CD4-positive, CD25-positive, alpha-beta regulatory T cell (primary cell): ENCODE data around the gene SSU72. TPM values are rescaled to one million over a fixed set of nuclear protein-coding genes. Genes with fewer than 3 reads are reported as not detected.

ENCODE experiments used
- ATAC-seq, 2 donors: fragments of 150-1000 bp; cut with Tn5 transposase; one replicate each; pipeline ENCODE4 v1.10.0; 2021; ENCODE audit warnings: low read depth in 2 of 2, moderate number of reproducible peaks in 2 of 2, moderate library complexity in 1 of 2
- DNase-seq, 3 donors: peaks; one replicate each; pipeline versions ENCODE4 v3.0.0 to v3.0.0-alpha.2; 2012 to 2022; ENCODE audit warnings: mixed read lengths in 1 of 3
- H3K27ac ChIP-seq: one replicate; pipeline ENCODE4 v1.7.0; 2013; ENCODE audit warnings: mild to moderate bottlenecking, low read length; ENCODE audit not compliant: insufficient read depth, poor library complexity, severe bottlenecking
- H3K27me3 ChIP-seq: one replicate; pipeline ENCODE4 v1.7.0; 2013; ENCODE audit warnings: low read length; ENCODE audit not compliant: control insufficient read depth, insufficient read depth
- H3K36me3 ChIP-seq: one replicate; pipeline ENCODE4 v1.7.0; 2013; ENCODE audit warnings: mild to moderate bottlenecking, low read length, moderate library complexity; ENCODE audit not compliant: control insufficient read depth, insufficient read depth
- H3K4me1 ChIP-seq: 2 replicates; pipeline ENCODE4 v1.7.0; 2013; ENCODE audit warnings: mild to moderate bottlenecking, low read length; ENCODE audit not compliant: insufficient read depth, control insufficient read depth, poor library complexity, severe bottlenecking
- H3K4me3 ChIP-seq: one replicate; pipeline ENCODE4 v1.7.0; 2013; ENCODE audit warnings: low read depth, mild to moderate bottlenecking, low read length, moderate library complexity
- H3K9me3 ChIP-seq, 2 experiments: 1 replicate in 1 of 2; 2 replicates in 1 of 2; pipeline ENCODE4 v1.7.0; 2013; ENCODE audit warnings: low read length in 2 of 2, mild to moderate bottlenecking in 1 of 2, moderate library complexity in 1 of 2; ENCODE audit not compliant: control insufficient read depth in 2 of 2
- H3K27ac Mint-ChIP-seq, 3 donors: one replicate each; pipeline ENCODE4 v1.8.0; 2020 to 2022; ENCODE audit warnings: mild to moderate bottlenecking in 3 of 3, mixed read lengths in 3 of 3, moderate library complexity in 2 of 3
- H3K27me3 Mint-ChIP-seq: one replicate; pipeline ENCODE4 v1.8.0; 2022; ENCODE audit warnings: mild to moderate bottlenecking, mixed read lengths
- H3K36me3 Mint-ChIP-seq: one replicate; pipeline ENCODE4 v1.8.0; 2020; ENCODE audit warnings: mixed read lengths
- H3K4me1 Mint-ChIP-seq, 4 donors: one replicate each; pipeline ENCODE4 v1.8.0; 2020 to 2022; ENCODE audit warnings: mixed read lengths in 4 of 4, mild to moderate bottlenecking in 1 of 4
- H3K4me3 Mint-ChIP-seq, 4 donors: one replicate each; pipeline ENCODE4 v1.8.0; 2020 to 2022; ENCODE audit warnings: mild to moderate bottlenecking in 4 of 4, mixed read lengths in 4 of 4, moderate library complexity in 3 of 4
- H3K9me3 Mint-ChIP-seq, 7 donors: one replicate each; pipeline ENCODE4 v1.8.0; 2020 to 2022; ENCODE audit warnings: mixed read lengths in 7 of 7, mild to moderate bottlenecking in 3 of 7, moderate library complexity in 2 of 7
- polyA plus RNA-seq, 4 donors: library from polyadenylated mRNA; unstranded; fragments of 300-500 nt; fragmentation: Illumina TruSeq; gene quantifications; one replicate each; pipeline ENCODE4 v1.2.3, GENCODE V29; 2021
- total RNA-seq: library from RNA; stranded (reverse); gene quantifications from one replicate; pipeline ENCODE4 v1.2.3, GENCODE V29; 2022

SSU72 gene
- total and polyA plus RNA-seq, 5 donors from 2014 or later = 104 to 279 (median 201) TPM

- Mint-ChIP-seq H3K27me3 (peaks cover 57% of the 10 kb centered on the region), H3K36me3 (no peaks in the 10 kb centered on the region), H3K27ac (no peak overlapping the region), H3K4me1 (peaks cover 0 to 2% (median 0%) of the 10 kb centered on the region in 4 donors), H3K9me3 (no peaks in the 10 kb centered on the region), H3K4me3 (no peak overlapping the region)
- H3K4me3 ChIP-seq = no peak overlapping the region
- DNase-seq (no peak), ATAC-seq (no peak)
- H3K36me3 ChIP-seq = no peaks in the 10 kb centered on the region
- H3K4me1 ChIP-seq = no peaks in the 10 kb centered on the region
- H3K9me3 ChIP-seq = no peaks in the 10 kb centered on the region
- H3K27ac ChIP-seq = no peak overlapping the region
- H3K27me3 ChIP-seq = no peaks in the 10 kb centered on the region
Measured at GRCh38 chr1:1582585-1583346, 8.1 kb upstream of the SSU72 start.

DNA sequence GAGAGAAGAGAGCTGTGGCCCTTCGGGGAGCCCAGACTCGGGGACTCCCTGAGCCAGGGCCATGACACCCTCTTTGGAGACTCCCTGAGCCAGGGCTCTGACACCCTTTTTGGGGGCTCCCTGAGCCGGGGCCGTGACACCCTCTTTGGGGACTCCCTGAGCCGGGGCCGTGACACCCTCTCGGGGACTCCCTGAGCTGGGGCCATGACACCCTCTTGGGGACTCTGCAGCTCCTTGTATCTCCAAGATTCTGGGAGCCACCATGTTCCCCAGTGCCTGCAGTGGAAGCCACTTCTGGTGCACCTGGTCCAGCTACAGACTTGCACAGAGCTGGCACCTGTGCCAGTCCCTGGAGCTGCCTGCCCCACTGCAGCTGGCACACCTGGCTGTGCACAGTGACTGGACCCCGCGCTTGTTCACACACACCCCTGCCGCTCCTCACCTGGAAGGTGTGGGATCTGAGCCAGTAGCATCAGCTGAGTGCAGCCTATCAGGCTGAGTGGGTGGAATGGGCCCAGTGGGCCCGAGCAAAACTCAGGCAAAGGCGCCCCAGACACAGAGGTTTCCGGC is 3.8 kb upstream of the SSU72 start:
- DNase-seq (no peak), ATAC-seq (no peak)
- H3K4me3 Mint-ChIP-seq = peak overlapping the region in 2 of 4 donors; percentile 47 to 74
- Histone ChIP-seq H3K27me3 (no peaks in the 10 kb centered on the region), H3K4me1 (peaks cover 11% of the 10 kb centered on the region), H3K27ac (no peak overlapping the region), H3K9me3 (no peaks in the 10 kb centered on the region), H3K4me3 (no peak overlapping the region), H3K36me3 (no peaks in the 10 kb centered on the region)
- H3K9me3 Mint-ChIP-seq = peaks cover 0 to 3% (median 0%) of the 10 kb centered on the region in 7 donors
- no peaks in the 10 kb centered on the region for H3K36me3 Mint-ChIP-seq
- peaks cover 3 to 15% (median 12%) of the 10 kb centered on the region in 4 donors for H3K4me1 Mint-ChIP-seq
- H3K27me3 Mint-ChIP-seq = peaks cover 46% of the 10 kb centered on the region
- no peak overlapping the region for H3K27ac Mint-ChIP-seq

- H3K27me3 ChIP-seq = no peaks in the 10 kb centered on the region
- H3K4me1 ChIP-seq = peaks cover 21% of the 10 kb centered on the region
- H3K9me3 ChIP-seq = no peaks in the 10 kb centered on the region
- no peak for ATAC-seq
- H3K4me1 Mint-ChIP-seq = peaks cover 3 to 19% (median 12%) of the 10 kb centered on the region in 4 donors
- H3K27ac Mint-ChIP-seq = no peak overlapping the region
- H3K4me3 ChIP-seq = no peak overlapping the region
- H3K9me3 Mint-ChIP-seq = peaks cover 0 to 3% (median 0%) of the 10 kb centered on the region in 7 donors
- peak overlapping the region in 1 of 4 donors; percentile 47 for H3K4me3 Mint-ChIP-seq
- DNase-seq = no peak
- peaks cover 40% of the 10 kb centered on the region for H3K27me3 Mint-ChIP-seq
- H3K27ac ChIP-seq = no peak overlapping the region
- H3K36me3 Mint-ChIP-seq = no peaks in the 10 kb centered on the region
- H3K36me3 ChIP-seq = no peaks in the 10 kb centered on the region
Measured at GRCh38 chr1:1577367-1578011, 2.8 kb upstream of the SSU72 start.

DNA sequence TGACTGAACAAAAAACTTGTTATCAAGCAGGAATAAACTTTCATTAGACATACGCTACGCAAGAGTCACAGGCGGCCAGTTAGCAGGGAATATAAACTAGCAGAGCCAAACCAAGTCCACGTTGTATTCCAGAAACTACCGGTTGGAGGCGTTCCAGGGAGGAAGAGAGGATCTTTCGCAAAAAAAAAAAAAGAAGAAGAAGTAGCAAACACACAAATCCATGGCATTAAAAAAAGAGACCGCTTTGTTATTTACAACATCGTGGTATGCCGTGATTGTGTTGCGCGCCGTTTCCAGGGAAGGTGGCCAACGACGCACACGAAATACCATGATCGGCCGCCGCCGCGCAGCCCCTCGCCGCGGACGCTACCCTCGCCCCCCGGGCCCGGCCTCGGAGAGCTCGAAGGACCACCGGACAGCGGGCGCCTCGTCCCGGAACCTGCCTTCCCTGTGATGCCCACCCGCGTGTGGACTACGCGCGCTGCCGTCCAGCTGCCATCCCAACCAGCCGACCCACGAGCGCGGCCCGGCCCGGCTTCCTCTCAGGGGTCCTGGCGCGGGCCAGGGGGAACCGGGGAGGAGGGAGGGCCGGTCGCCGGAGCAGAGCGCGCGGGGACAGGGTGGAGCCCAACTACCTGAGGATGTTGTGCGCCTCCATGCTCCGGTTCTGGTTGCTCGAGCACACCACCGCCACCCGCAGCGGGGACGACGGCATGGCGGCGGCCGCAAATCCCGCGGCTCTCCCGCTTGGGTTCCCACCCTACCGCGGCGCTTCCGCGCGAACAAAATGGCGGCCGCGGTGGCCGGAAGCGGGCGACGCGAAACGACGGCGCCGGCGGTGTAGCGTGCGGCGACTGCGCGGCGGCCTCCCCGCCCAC is 581 bp downstream of the SSU72 start:
- Mint-ChIP-seq H3K27me3 (peaks cover 13% of the 10 kb centered on the region), H3K4me1 (peaks cover 11 to 46% (median 26%) of the 10 kb centered on the region in 4 donors), H3K27ac (peak overlapping the region; percentile 98 to 99 (median 99)), H3K36me3 (peaks cover 10% of the 10 kb centered on the region), H3K4me3 (peak overlapping the region; percentile 94 to 98 (median 96)), H3K9me3 (peaks cover 0 to 3% (median 0%) of the 10 kb centered on the region in 7 donors)
- Histone ChIP-seq H3K4me1 (peaks cover 37% of the 10 kb centered on the region), H3K36me3 (peaks cover 7% of the 10 kb centered on the region), H3K9me3 (no peaks in the 10 kb centered on the region), H3K4me3 (peak overlapping the region; percentile 96), H3K27me3 (no peaks in the 10 kb centered on the region), H3K27ac (peak overlapping the region; percentile 96)
- DNase-seq (peak in 2 of 3 donors; percentile 72 to 85), ATAC-seq (peak; percentile 75 to 80)

DNA sequence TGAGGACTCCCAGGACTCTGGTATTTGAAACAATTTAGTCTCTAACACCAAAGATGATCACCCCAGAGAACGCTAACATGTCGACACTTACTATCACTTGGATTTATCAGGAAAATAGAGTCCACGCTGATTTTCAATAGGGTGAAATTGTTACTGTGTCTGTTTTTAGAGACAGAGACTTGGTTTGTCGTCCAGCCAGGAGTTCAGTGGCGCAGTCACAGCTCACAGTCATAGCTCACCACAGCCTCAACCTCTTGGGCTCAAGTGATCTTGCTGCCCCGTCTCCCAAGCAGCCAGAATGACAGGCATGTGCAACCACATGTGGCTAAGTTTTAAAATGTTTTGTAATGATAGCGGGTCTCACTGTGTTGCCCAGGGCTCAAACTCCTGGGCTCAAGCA is 5.3 kb downstream of the SSU72 start:
- no peak for ATAC-seq
- peaks cover 19 to 66% (median 32%) of the 10 kb centered on the region in 4 donors for H3K4me1 Mint-ChIP-seq

DNA sequence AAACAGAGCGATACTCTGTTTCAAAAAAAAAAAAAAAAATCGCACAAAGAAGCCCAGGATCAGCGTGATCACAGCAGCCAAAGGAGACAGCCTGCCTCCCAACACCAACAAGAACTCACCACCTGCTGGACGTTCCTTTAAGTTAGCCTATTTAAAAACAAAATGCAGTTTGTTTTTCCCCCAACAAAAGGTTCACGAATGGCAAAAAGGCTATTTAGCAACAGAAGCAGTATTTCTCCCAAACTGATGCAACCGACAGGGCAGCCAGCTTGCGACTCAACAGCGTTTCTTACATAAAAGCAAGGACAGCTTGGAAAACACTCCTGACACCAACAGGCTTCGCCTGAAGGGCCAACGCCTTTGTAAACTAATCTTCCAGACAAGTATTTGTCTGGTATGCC is 6.8 kb downstream of the SSU72 start:
- no peaks in the 10 kb centered on the region for H3K27me3 ChIP-seq
- no peaks in the 10 kb centered on the region for H3K27me3 Mint-ChIP-seq
- H3K9me3 ChIP-seq = no peaks in the 10 kb centered on the region
- no peak overlapping the region for H3K27ac ChIP-seq
- no peak for DNase-seq
- H3K4me1 Mint-ChIP-seq = peaks cover 14 to 63% (median 32%) of the 10 kb centered on the region in 4 donors
- no peak overlapping the region for H3K27ac Mint-ChIP-seq
- H3K4me3 ChIP-seq = no peak overlapping the region
- peaks cover 39% of the 10 kb centered on the region for H3K36me3 ChIP-seq
- no peak for ATAC-seq
- H3K9me3 Mint-ChIP-seq = no peaks in the 10 kb centered on the region
- no peak overlapping the region for H3K4me3 Mint-ChIP-seq
- peaks cover 30% of the 10 kb centered on the region for H3K4me1 ChIP-seq
- peaks cover 29% of the 10 kb centered on the region for H3K36me3 Mint-ChIP-seq

More for the DNA sequence above, 5.3 kb downstream of the SSU72 start:
- peak overlapping the region in 2 of 3 donors; percentile 26 to 44 for H3K27ac Mint-ChIP-seq
- Histone ChIP-seq H3K4me3 (no peak overlapping the region), H3K27ac (no peak overlapping the region), H3K27me3 (no peaks in the 10 kb centered on the region), H3K9me3 (no peaks in the 10 kb centered on the region), H3K4me1 (peaks cover 41% of the 10 kb centered on the region), H3K36me3 (peaks cover 25% of the 10 kb centered on the region)
- H3K27me3 Mint-ChIP-seq = no peaks in the 10 kb centered on the region
- no peak for DNase-seq
- peaks cover 0 to 3% (median 0%) of the 10 kb centered on the region in 7 donors for H3K9me3 Mint-ChIP-seq
- peaks cover 21% of the 10 kb centered on the region for H3K36me3 Mint-ChIP-seq
- peak overlapping the region; percentile 15 to 82 (median 51) for H3K4me3 Mint-ChIP-seq
